Astrocyte (in vitro differentiated cells and primary cell): ENCODE measurements around the gene TEX29. TPM values are rescaled to one million over a fixed set of nuclear protein-coding genes. Genes with fewer than 3 reads are reported as not detected.

Experiments
- DNase-seq: peaks from one replicate; pipeline ENCODE4 v3.0.0-alpha.2; 2010; ENCODE audit warnings: low read depth
- FAIRE-seq: peaks from 2 replicates; lab custom pipeline; 2011; peaks lifted over from hg19 to GRCh38; lab: Jason Lieb, UNC
- H2AFZ ChIP-seq: 2 replicates; pipeline ENCODE4 v1.6.0; 2012; ENCODE audit warnings: low read depth, low read length, inconsistent platforms
- H3K27ac ChIP-seq: 2 replicates; pipeline ENCODE4 v1.5.1; 2011; ENCODE audit warnings: low read depth, low read length, inconsistent platforms
- H3K27me3 ChIP-seq: 2 replicates; pipeline ENCODE4 v1.6.0; 2011; ENCODE audit warnings: low read length, inconsistent platforms; ENCODE audit not compliant: insufficient read depth
- H3K36me3 ChIP-seq: 2 replicates; pipeline ENCODE4 v1.5.1; 2011; ENCODE audit warnings: low read length, inconsistent platforms; ENCODE audit not compliant: insufficient read depth
- H3K4me1 ChIP-seq: 2 replicates; pipeline ENCODE4 v1.5.1; 2011; ENCODE audit warnings: low read length, inconsistent platforms; ENCODE audit not compliant: insufficient read depth
- H3K4me2 ChIP-seq: 2 replicates; pipeline ENCODE4 v1.6.0; 2012; ENCODE audit warnings: low read length, inconsistent platforms
- H3K4me3 ChIP-seq: 2 replicates; pipeline ENCODE4 v1.5.1; 2011; ENCODE audit warnings: low read depth, mild to moderate bottlenecking, low read length, inconsistent platforms; ENCODE audit not compliant: insufficient read depth
- H3K79me2 ChIP-seq: 2 replicates; pipeline ENCODE4 v1.6.0; 2012; ENCODE audit warnings: mild to moderate bottlenecking, low read length, inconsistent platforms; ENCODE audit not compliant: insufficient read depth
- H3K9ac ChIP-seq: 2 replicates; pipeline ENCODE4 v1.6.0; 2012; ENCODE audit warnings: mild to moderate bottlenecking, low read length, inconsistent platforms
- H3K9me3 ChIP-seq: 2 replicates; pipeline ENCODE4 v1.5.1; 2012; ENCODE audit warnings: low read depth, mild to moderate bottlenecking, low read length, inconsistent platforms; ENCODE audit not compliant: insufficient read depth
- H4K20me1 ChIP-seq: 2 replicates; pipeline ENCODE4 v1.6.0; 2012; ENCODE audit warnings: low read length, inconsistent platforms; ENCODE audit not compliant: insufficient read depth
- H3K27ac Mint-ChIP-seq: one replicate; pipeline ENCODE4 v1.8.0; 2021; ENCODE audit warnings: mild to moderate bottlenecking, mixed read lengths; ENCODE audit not compliant: unreplicated experiment
- H3K27me3 Mint-ChIP-seq: one replicate; pipeline ENCODE4 v1.8.0; 2021; ENCODE audit warnings: low read depth, mixed read lengths; ENCODE audit not compliant: unreplicated experiment
- H3K36me3 Mint-ChIP-seq: one replicate; pipeline ENCODE4 v1.8.0; 2021; ENCODE audit warnings: low read depth, mixed read lengths; ENCODE audit not compliant: unreplicated experiment
- H3K4me1 Mint-ChIP-seq: one replicate; pipeline ENCODE4 v1.8.0; 2021; ENCODE audit warnings: low read depth, mixed read lengths; ENCODE audit not compliant: unreplicated experiment
- H3K4me3 Mint-ChIP-seq: one replicate; pipeline ENCODE4 v1.8.0; 2021; ENCODE audit warnings: mild to moderate bottlenecking, moderate library complexity, mixed read lengths; ENCODE audit not compliant: unreplicated experiment
- H3K9me3 Mint-ChIP-seq: one replicate; pipeline ENCODE4 v1.8.0; 2021; ENCODE audit warnings: mild to moderate bottlenecking, mixed read lengths; ENCODE audit not compliant: unreplicated experiment
- EZH2 ChIP-seq: IDR thresholded peaks from 2 replicates; pipeline ENCODE4 v1.6.1; 2012; ENCODE audit warnings: mild to moderate bottlenecking, low read length, inconsistent platforms; ENCODE audit not compliant: insufficient read depth
- total RNA-seq: library from RNA; stranded (reverse); gene quantifications from 2 replicates; pipeline ENCODE4 v1.2.1, GENCODE V29; 2021
- TF ChIP-seq, protein P1 (sequence below): IDR thresholded peaks from 2 replicates; pipeline ENCODE4 v1.5.1; 2011; ENCODE audit warnings: low read depth, mild to moderate bottlenecking, inconsistent platforms, low read length, moderate library complexity; ENCODE audit not compliant: insufficient read depth

The TEX29 gene
- total RNA-seq, 1 donor from 2014 or later: 0.43 TPM

DNA sequence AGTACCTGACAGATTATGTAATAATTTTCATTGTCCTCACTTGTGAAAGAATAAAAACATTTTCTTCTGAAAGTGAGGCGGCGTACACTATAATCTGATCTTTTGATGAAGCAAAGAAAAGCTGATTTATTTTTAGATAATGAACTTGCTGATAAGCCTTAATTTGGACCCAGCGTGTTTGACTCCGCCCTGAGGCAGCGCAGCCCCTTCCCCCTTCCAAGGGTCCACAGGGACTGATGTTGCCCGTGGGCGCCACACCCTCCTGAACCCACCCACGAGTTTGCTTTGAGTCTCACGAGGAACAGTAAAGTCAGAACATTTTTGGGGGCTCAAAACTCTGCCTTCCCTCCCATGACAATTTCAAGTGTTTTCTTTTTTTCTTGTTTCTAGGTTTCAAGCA is 40.0 kb downstream of the TEX29 start:
- Histone ChIP-seq H3K4me3 (no peak overlapping the region), H2AFZ (no peak overlapping the region), H3K36me3 (no peaks in the 10 kb centered on the region), H4K20me1 (no peaks in the 10 kb centered on the region), H3K9me3 (peaks cover 2% of the 10 kb centered on the region), H3K27me3 (no peaks in the 10 kb centered on the region), H3K27ac (no peak overlapping the region), H3K4me1 (no peaks in the 10 kb centered on the region), H3K4me2 (no peak overlapping the region), H3K79me2 (no peaks in the 10 kb centered on the region), H3K9ac (no peak overlapping the region)
- TF ChIP-seq EZH2: no peak
- TF ChIP-seq, protein P1, sequence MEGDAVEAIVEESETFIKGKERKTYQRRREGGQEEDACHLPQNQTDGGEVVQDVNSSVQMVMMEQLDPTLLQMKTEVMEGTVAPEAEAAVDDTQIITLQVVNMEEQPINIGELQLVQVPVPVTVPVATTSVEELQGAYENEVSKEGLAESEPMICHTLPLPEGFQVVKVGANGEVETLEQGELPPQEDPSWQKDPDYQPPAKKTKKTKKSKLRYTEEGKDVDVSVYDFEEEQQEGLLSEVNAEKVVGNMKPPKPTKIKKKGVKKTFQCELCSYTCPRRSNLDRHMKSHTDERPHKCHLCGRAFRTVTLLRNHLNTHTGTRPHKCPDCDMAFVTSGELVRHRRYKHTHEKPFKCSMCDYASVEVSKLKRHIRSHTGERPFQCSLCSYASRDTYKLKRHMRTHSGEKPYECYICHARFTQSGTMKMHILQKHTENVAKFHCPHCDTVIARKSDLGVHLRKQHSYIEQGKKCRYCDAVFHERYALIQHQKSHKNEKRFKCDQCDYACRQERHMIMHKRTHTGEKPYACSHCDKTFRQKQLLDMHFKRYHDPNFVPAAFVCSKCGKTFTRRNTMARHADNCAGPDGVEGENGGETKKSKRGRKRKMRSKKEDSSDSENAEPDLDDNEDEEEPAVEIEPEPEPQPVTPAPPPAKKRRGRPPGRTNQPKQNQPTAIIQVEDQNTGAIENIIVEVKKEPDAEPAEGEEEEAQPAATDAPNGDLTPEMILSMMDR: no peak
- no peak for FAIRE-seq
- H3K27me3 Mint-ChIP-seq: peaks cover 29% of the 10 kb centered on the region
- no peak overlapping the region for H3K4me3 Mint-ChIP-seq
- peaks cover 1% of the 10 kb centered on the region for H3K4me1 Mint-ChIP-seq
- H3K27ac Mint-ChIP-seq: no peak overlapping the region
- no peaks in the 10 kb centered on the region for H3K36me3 Mint-ChIP-seq
- DNase-seq: no peak
- H3K9me3 Mint-ChIP-seq: no peaks in the 10 kb centered on the region

DNA sequence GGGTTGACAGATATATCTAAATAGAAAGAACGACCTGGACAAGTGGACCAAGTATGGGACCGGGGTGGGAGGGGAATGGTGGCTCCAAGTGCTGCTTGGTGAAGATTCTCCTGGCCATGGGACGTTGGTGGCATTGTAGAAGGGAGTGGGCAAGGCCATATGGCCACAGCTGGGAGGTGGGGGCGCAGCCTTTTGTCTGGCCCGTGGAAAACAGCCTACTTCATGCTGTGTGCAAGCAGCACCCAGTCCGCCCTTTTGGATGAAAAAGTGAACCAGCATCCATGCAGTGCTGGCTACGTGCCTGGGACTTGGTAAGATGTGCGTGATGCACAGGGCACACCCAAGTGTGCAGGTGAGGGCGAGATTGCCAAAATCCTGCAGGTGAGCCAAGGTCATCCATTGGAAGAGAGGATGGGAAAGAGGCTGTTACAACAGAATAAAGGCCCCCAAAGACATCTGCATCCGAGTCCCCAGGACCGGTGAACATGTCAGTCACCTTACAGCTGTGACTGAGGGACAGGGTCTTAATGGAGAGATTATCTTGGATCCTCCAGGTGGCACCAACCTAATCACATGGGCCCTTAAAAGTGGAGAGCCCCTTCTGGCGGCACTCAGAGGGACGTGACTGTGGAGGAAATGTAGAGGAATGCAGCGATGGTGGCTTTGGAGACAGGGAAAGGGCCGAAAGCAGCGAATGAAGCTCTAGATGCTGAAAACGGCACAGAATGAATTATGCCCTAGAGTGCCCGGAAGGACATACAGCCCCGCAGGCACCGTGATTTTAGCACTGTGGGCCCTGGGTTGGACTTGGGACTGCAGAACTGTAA is 40.8 kb downstream of the TEX29 start:
- Histone ChIP-seq H3K4me1 (no peaks in the 10 kb centered on the region), H3K9me3 (peaks cover 2% of the 10 kb centered on the region), H3K79me2 (no peaks in the 10 kb centered on the region), H3K36me3 (no peaks in the 10 kb centered on the region), H3K27me3 (no peaks in the 10 kb centered on the region), H2AFZ (no peak overlapping the region), H3K4me3 (no peak overlapping the region), H3K9ac (no peak overlapping the region), H4K20me1 (no peaks in the 10 kb centered on the region), H3K4me2 (no peak overlapping the region), H3K27ac (no peak overlapping the region)
- Mint-ChIP-seq H3K27ac (no peak overlapping the region), H3K27me3 (peaks cover 32% of the 10 kb centered on the region), H3K4me1 (peaks cover 1% of the 10 kb centered on the region), H3K9me3 (peaks cover 2% of the 10 kb centered on the region), H3K4me3 (no peak overlapping the region), H3K36me3 (no peaks in the 10 kb centered on the region)
- no peak for FAIRE-seq
- TF ChIP-seq, protein P1: no peak
- TF ChIP-seq EZH2: no peak
- DNase-seq: no peak
